Activated CD4-positive, alpha-beta T cell treated with anti-CD3 and anti-CD28 coated beads for 36 hours (primary cell): ENCODE data around the gene LRRC37A. TPM values are rescaled to one million over a fixed set of nuclear protein-coding genes. Genes with fewer than 3 reads are reported as not detected.
"Not testable (repeated sequence)": the region's sequence is repeated elsewhere in the genome, so short reads cannot be mapped to it uniquely, and the experiment has no call there.

Experiments
- ATAC-seq: fragments of 200-7000 bp; cut with Tn5 transposase; one replicate; pipeline ENCODE4 v1.10.0; 2021; ENCODE audit warnings: mild to moderate bottlenecking, moderate library complexity
- CTCF ChIA-PET: fragments of 350-600 bp; sonication (Branson Sonifier 250); formaldehyde crosslinking; loops from one replicate; lab custom pipeline; 2021; ENCODE audit warnings: antibody characterized with exemption; lab: Charles Lee
- POLR2A ChIA-PET: fragments of 350-600 bp; sonication (Branson Sonifier 250); formaldehyde crosslinking; loops from one replicate; lab custom pipeline; 2021; ENCODE audit warnings: antibody characterized with exemption, inconsistent platforms; lab: Charles Lee
- DNase-seq: peaks from one replicate; pipeline ENCODE4 v3.0.0-alpha.2; 2020
- H3K27ac Mint-ChIP-seq: one replicate; pipeline ENCODE4 v1.8.0; 2021; ENCODE audit warnings: mixed read lengths
- H3K27me3 Mint-ChIP-seq: one replicate; pipeline ENCODE4 v1.8.0; 2021; ENCODE audit warnings: mixed read lengths
- H3K36me3 Mint-ChIP-seq: one replicate; pipeline ENCODE4 v1.8.0; 2021; ENCODE audit warnings: low read depth, mixed read lengths
- H3K4me1 Mint-ChIP-seq: one replicate; pipeline ENCODE4 v1.8.0; 2021; ENCODE audit warnings: mixed read lengths
- H3K4me3 Mint-ChIP-seq: one replicate; pipeline ENCODE4 v1.8.0; 2021; ENCODE audit warnings: mild to moderate bottlenecking, moderate library complexity, mixed read lengths
- H3K9me3 Mint-ChIP-seq: one replicate; pipeline ENCODE4 v1.8.0; 2021; ENCODE audit warnings: low read depth, mixed read lengths
- intact Hi-C, 2 experiments: fragments of 100-400 bp; cut with DNase I in 1 of 2; cut with micrococcal nuclease in 1 of 2; formaldehyde crosslinking; loops; one replicate each; pipeline versions ENCODE4 v1.14.2 to v1.15.1; 2022 to 2024; cut with DNase I, micrococcal nuclease
- total RNA-seq, 2 experiments: library from RNA; stranded (reverse); gene quantifications; one replicate each; pipeline ENCODE4 v1.2.3, GENCODE V29; 2021

LRRC37A gene
- total RNA-seq, 2 experiments from 2014 or later: 0.85 to 1.0 TPM

GRCh38 chr17:46266656-46267544, 28.0 kb upstream of the LRRC37A start:
- H3K4me3 Mint-ChIP-seq: peak overlapping the region; percentile 76
- ChIA-PET CTCF (interaction anchor here (0.5 to 1.0 kb wide), 4 partner anchors 11 to 1216 kb away, joined by 3 to 5 read pairs (median 4); no protein-coding TSS in a partner anchor), POLR2A (interaction anchor here (0.6 kb wide), 1 partner anchor 736 kb away, joined by 3 read pairs; no protein-coding TSS in a partner anchor)
- peak; percentile 85 for ATAC-seq
- peak overlapping the region; percentile 74 for H3K27ac Mint-ChIP-seq
- no peaks in the 10 kb centered on the region for H3K36me3 Mint-ChIP-seq
- H3K27me3 Mint-ChIP-seq: no peaks in the 10 kb centered on the region
- peak; percentile 90 for DNase-seq
- intact Hi-C loops: loop anchor here in 1 of 2 experiments (1.0 to 2.0 kb wide), 4 partner anchors 18 to 373 kb away; partner anchors contain the start of genes KANSL1 and MAPT
- peaks cover 34% of the 10 kb centered on the region for H3K4me1 Mint-ChIP-seq
- H3K9me3 Mint-ChIP-seq: no peaks in the 10 kb centered on the region

- DNase-seq (no peak), ATAC-seq (no peak)
Observed at GRCh38 chr17:46270032-46270431, 24.9 kb upstream of the LRRC37A start.

GRCh38 chr17:46273541-46274236, 21.2 kb upstream of the LRRC37A start:
- no peaks in the 10 kb centered on the region for H3K27me3 Mint-ChIP-seq
- POLR2A ChIA-PET: no interaction called here
- no peak for DNase-seq
- intact Hi-C loops: no loop called here
- H3K4me1 Mint-ChIP-seq: no peaks in the 10 kb centered on the region
- no peak overlapping the region for H3K4me3 Mint-ChIP-seq
- no peak for ATAC-seq
- CTCF ChIA-PET: interaction anchor here (0.6 kb wide), 1 partner anchor 633 kb away, joined by 3 read pairs; no protein-coding TSS in a partner anchor
- H3K9me3 Mint-ChIP-seq: no peaks in the 10 kb centered on the region
- H3K27ac Mint-ChIP-seq: no peak overlapping the region
- H3K36me3 Mint-ChIP-seq: no peaks in the 10 kb centered on the region

More at GRCh38 chr17:46270032-46270431, 24.9 kb upstream of the LRRC37A start:
- intact Hi-C loops: no loop called here
- no peaks in the 10 kb centered on the region for H3K36me3 Mint-ChIP-seq
- H3K4me1 Mint-ChIP-seq: peaks cover 24% of the 10 kb centered on the region
- H3K9me3 Mint-ChIP-seq: no peaks in the 10 kb centered on the region
- ChIA-PET CTCF (interaction anchor here (0.5 kb wide), 1 partner anchor 622 kb away, joined by 3 read pairs; no protein-coding TSS in a partner anchor), POLR2A (no interaction called here)
- H3K27me3 Mint-ChIP-seq: no peaks in the 10 kb centered on the region
- no peak overlapping the region for H3K4me3 Mint-ChIP-seq
- H3K27ac Mint-ChIP-seq: no peak overlapping the region

- Mint-ChIP-seq H3K27me3 (no peaks in the 10 kb centered on the region), H3K27ac (no peak overlapping the region), H3K4me1 (no peaks in the 10 kb centered on the region), H3K36me3 (no peaks in the 10 kb centered on the region), H3K9me3 (no peaks in the 10 kb centered on the region), H3K4me3 (no peak overlapping the region)
- ATAC-seq: no peak
- POLR2A ChIA-PET: no interaction called here
- CTCF ChIA-PET: no interaction called here
- intact Hi-C loops: no loop called here
- no peak for DNase-seq
Observed at GRCh38 chr17:46274238-46274637, 20.7 kb upstream of the LRRC37A start.

- ATAC-seq, intact Hi-C loops: not testable (repeated sequence)
Observed at GRCh38 chr17:46276728-46277479, 18.0 kb upstream of the LRRC37A start.

GRCh38 chr17:46281336-46281735, 13.6 kb upstream of the LRRC37A start:
- H3K4me3 Mint-ChIP-seq, CTCF ChIA-PET, POLR2A ChIA-PET, H3K27ac Mint-ChIP-seq, DNase-seq, H3K27me3 Mint-ChIP-seq, ATAC-seq, H3K9me3 Mint-ChIP-seq, intact Hi-C loops, H3K36me3 Mint-ChIP-seq: not testable (repeated sequence)
- peaks cover 15% of the 10 kb centered on the region for H3K4me1 Mint-ChIP-seq

More at GRCh38 chr17:46276728-46277479, 18.0 kb upstream of the LRRC37A start:
- CTCF ChIA-PET, H3K27me3 Mint-ChIP-seq, POLR2A ChIA-PET, H3K27ac Mint-ChIP-seq, H3K4me1 Mint-ChIP-seq, DNase-seq, H3K36me3 Mint-ChIP-seq, H3K9me3 Mint-ChIP-seq, H3K4me3 Mint-ChIP-seq: not testable (repeated sequence)

- CTCF ChIA-PET, POLR2A ChIA-PET, H3K36me3 Mint-ChIP-seq, H3K27me3 Mint-ChIP-seq, ATAC-seq, intact Hi-C loops, H3K4me3 Mint-ChIP-seq, H3K27ac Mint-ChIP-seq, DNase-seq, H3K9me3 Mint-ChIP-seq: not testable (repeated sequence)
- H3K4me1 Mint-ChIP-seq: peaks cover 19% of the 10 kb centered on the region
Observed at GRCh38 chr17:46282635-46283034, 12.3 kb upstream of the LRRC37A start.

- H3K36me3 Mint-ChIP-seq, POLR2A ChIA-PET, H3K27me3 Mint-ChIP-seq, CTCF ChIA-PET, H3K4me3 Mint-ChIP-seq, H3K9me3 Mint-ChIP-seq: not testable (repeated sequence)
- ATAC-seq (peak; percentile 99), DNase-seq (peak; percentile 58)
- intact Hi-C loops: loop anchor here in 1 of 2 experiments (2.0 kb wide), 1 partner anchor 18 kb away; no protein-coding TSS in a partner anchor
- Mint-ChIP-seq H3K27ac (peak overlapping the region; percentile 61), H3K4me1 (peaks cover 19% of the 10 kb centered on the region)
Observed at GRCh38 chr17:46284467-46284866, 10.5 kb upstream of the LRRC37A start.

- peaks cover 19% of the 10 kb centered on the region for H3K4me1 Mint-ChIP-seq
Observed at GRCh38 chr17:46285500-46285899, 9.4 kb upstream of the LRRC37A start.

GRCh38 chr17:46286764-46287221, 8.1 kb upstream of the LRRC37A start:
- POLR2A ChIA-PET, H3K9me3 Mint-ChIP-seq, H3K27ac Mint-ChIP-seq, H3K27me3 Mint-ChIP-seq, H3K36me3 Mint-ChIP-seq, H3K4me3 Mint-ChIP-seq: not testable (repeated sequence)
- CTCF ChIA-PET: interaction anchor here (1.6 to 1.7 kb wide), 2 partner anchors 15 to 285 kb away, joined by 5 to 8 read pairs; no protein-coding TSS in a partner anchor
- DNase-seq (peak; percentile 71), ATAC-seq (peak; percentile 55)
- peaks cover 19% of the 10 kb centered on the region for H3K4me1 Mint-ChIP-seq
- intact Hi-C loops: loop anchor here (1.0 to 5.0 kb wide), 2 partner anchors 284 kb away; no protein-coding TSS in a partner anchor

More at GRCh38 chr17:46285500-46285899, 9.4 kb upstream of the LRRC37A start:
- H3K36me3 Mint-ChIP-seq, H3K27ac Mint-ChIP-seq, H3K4me3 Mint-ChIP-seq, H3K27me3 Mint-ChIP-seq, H3K9me3 Mint-ChIP-seq, ATAC-seq, DNase-seq, POLR2A ChIA-PET: not testable (repeated sequence)
- CTCF ChIA-PET: interaction anchor here (1.7 kb wide), 1 partner anchor 284 kb away, joined by 8 read pairs; no protein-coding TSS in a partner anchor
- intact Hi-C loops: loop anchor here (2.0 to 5.0 kb wide), 2 partner anchors 19 to 283 kb away; no protein-coding TSS in a partner anchor
